Measurements from ENCODE around the gene ECI1.
"Not testable (repeated sequence)": the region's sequence is repeated elsewhere in the genome, so short reads cannot be mapped to it uniquely, and the experiment has no call there.

The ECI1 gene

DNA sequence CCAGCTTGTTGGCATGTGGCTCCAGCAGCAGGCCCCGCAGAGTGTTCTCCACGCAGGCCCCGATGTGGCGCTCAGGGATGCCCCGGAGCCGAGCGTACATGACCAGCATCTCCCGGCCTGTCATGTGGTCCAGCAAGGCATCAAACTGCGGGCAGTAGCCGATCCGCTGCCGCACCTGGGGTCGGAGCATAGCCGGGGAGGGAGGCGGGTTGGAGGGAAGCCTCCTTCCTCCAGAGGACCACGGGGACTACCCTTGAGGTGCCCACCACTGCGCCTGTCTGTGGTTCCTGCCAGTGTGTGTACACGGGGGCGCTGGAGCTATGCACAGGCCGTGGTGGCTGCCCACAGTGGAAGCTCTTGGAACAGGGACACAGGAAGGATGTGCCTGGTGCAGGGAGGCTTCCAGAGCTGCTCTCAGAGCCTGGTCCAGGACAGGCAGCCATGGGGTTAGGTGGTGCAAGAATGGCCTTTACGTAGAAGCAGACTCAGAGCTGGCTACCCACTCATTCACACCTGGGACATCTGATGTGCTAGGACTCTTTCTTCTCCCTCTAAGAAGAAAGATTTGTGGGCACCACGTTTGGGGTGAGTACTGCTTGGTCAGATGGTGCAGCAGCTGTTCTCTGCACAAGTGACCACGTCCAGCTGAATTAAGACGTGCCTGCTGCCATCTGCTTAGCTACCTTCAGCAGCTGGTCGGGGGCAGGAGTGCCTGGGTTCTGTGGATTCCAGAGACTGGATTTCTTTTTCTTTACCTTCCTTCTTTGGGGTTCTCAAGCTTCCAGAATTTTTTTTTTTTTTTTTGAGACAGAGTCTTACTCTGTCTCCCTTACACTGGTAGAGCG lies 27.8 kb upstream of the ECI1 start:
- no peak for DNase-seq

DNA sequence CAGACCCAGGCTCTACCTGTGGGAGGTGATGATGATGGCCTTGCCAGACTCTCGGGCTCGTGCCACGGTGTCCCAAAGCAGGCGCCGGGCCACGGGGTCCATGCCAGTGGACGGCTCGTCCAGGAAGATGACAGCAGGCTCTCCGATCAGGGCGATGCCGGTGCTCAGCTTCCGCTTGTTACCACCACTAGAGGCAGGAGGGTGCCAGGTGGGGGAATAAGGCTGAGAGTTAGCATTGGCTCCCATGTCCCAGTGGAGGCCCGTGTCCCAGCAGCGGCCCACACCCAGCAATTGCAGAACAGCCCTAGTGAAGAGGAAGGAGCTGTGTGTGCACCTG lies 26.9 kb upstream of the ECI1 start:
- DNase-seq: no peak

DNA sequence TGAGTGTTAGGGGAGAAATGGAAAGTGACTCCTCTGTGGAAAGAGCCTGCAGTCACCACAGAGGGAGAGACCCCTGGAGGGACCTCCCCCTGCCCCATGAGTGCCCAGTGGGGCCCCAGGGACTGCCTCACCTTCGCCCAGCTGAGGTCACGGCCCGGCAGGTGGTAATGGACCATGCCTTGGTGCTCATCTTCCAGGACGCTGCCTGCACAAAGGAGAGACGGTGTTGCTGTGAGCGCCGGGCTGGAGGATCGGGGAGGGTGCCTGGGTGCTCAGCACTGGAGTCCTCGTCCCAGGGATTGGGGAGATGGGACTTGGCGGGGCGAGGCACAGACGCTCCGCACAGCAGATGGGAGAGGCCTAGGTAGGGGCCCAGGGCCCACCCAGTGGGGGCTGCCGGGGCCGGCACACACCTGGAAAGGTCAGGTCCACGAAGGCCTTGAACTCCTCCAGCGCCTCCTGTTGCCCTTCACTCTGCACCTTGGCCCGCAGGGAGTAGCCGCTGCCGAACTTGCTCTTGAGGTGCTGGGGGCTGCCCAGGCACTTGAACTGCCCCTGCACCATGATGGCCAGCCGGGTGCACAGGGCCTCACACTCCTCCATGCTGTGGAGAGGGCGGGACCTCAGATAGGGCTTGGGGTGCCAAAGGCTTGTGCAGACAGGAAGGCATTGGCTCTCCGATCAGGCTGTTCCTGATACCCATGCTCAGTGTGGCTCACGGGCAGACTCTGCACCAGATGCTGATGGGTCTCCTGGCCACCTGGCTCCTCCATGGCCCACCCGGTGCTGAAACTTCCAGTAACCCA lies 26.3 kb upstream of the ECI1 start:
- DNase-seq: no peak

DNA sequence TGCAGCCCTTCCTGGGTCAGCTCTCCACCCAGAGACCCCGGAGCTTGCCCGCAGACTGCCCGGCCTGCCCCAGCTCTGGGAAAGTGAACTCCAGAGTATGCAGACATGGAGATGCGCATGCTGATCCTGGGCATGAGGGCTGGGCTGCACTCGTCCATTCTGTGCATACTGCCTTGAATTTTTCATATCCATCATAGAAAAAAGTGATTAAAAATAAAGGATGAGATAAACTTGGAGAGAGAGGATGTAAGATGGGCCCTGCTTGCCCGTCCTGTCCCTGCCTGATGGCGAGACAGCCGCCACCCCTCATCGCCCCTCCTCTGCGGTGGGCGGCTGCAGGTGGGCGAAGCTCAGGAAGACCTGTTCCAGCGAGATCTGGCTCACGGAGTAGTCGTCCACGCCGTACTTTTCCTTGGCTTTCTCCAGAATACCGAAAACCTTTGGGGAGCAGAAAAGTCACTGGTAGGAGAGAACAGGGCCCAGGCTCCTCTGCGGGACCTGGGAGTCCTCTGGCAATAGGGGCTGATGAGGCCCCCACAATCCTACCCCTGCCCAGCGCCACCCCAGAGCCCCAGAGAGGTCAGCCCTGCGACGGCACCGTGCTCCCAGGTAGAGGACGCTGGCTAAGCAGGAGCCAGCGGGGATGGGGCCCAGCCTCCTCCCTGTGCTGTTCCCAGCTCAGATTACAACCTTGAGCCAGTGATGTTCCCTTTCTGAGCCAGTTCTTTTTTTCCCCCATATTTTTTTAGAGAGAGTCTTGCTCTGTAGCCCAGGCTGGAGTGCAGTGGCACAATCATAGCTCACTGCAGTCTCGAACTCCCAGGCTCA lies 25.2 kb upstream of the ECI1 start:
- DNase-seq: no peak

DNA sequence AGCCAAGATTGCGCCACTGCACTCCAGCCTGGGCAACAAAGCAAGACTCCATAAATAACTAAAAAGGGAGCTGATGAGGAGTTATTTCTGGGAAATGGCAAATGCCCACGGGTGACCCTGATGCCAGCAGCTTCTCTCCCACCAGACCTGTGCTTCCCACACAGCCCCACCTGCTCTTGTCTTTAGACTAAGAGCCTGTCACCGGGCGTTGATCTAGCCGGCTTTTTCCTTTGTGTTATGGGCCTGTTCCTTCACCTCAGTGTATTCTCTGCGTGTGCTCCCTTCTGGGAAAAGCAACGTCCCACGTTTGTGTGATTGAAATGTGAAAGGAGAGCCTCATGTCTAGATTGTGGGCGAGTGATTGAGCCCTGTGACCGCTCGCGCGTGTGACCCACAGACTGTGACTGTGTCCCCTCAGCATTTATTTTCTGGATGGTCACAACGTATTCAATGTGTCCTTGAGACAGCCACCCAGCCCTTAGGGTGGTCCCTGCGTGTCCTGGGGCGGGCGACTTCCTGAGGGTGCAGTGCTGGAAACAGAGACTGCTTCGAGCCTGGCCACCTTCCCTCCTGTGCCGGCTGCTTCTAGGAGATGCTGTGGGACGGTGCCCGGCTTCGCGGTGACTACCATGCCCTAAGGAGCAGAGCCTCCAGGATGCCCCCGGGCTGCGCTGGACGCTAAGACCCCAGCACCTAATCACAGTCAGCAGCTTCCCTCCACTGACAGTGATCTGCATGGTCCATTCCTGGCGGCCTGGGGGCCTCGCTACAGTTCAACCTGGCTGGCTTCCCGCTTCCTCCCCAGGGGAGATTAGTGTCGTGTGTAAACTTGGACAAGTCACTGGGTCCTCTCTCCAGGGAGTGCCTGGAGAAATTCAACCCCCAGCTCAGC lies 24.3 kb upstream of the ECI1 start:
- no peak for DNase-seq

DNA sequence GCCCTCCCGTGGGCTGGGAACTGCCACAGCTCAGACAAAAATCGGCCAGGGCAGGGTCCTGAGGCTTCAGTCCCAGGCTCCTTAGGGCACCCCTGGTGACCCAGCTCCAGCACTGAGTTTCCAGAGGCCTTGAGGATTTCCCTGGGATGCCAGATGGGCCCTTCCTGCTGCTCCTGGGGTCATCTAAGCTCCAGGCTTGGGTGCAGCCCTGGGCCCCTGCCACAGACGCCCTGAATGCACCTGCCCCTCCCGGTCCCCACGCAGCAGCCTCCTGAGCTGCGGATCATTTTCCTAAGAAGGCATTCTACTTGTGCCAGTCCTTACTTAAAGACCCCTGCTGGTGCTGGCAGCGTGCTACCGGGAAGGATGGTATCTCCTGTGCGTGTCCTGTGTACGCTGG lies 22.5 kb upstream of the ECI1 start:
- no peak for DNase-seq

DNA sequence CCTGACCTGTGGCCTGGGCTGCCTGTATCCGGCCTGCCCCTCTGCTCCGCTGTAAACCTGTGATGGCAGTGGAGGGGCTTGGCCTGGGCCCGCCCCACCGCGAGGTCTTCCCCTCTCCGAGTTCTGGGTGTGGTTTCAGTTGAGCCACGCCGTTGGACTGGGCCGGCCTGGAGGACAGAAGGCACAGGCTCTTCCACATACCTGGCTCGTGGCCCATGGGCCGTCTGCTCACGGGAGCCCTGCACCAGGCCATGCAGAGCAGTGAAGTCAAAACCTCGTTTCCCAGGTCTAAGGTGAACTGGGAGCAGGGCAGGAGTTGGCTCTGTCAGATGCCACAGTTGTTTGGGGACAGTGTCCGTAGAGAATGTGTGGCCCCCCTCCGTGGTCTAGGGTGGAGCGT lies 22.1 kb upstream of the ECI1 start:
- DNase-seq: no peak

DNA sequence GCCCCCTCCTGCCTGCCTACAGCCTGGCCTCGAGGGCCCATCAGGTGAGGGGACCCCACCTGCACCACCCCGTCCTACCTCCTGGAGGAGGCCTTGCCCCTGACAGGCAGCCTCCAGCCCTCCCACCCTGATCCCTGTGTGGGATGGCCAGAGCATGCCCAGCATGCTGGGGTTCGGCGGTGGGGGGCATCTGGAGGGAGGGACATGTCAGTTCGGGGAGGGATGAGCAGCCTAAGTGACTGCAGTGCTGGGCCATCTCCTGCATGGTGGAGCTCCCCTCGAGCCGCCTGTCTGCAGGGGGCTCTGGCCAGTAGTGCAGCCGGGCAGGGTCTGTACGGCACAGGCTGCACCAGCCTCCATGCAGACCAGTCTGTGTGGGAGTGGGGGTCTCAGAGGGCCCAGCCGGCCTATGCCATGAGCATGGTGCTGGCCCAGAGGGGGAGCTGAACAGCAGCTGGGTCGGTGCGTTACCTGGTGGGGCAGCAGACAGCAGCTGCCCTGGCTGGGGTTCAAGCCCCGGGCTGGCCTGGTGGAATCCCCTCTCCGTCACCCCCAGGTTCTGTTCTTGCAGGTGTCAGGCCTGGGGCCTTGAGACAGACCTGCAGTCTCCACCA lies 20.6 kb upstream of the ECI1 start:
- DNase-seq: no peak

DNA sequence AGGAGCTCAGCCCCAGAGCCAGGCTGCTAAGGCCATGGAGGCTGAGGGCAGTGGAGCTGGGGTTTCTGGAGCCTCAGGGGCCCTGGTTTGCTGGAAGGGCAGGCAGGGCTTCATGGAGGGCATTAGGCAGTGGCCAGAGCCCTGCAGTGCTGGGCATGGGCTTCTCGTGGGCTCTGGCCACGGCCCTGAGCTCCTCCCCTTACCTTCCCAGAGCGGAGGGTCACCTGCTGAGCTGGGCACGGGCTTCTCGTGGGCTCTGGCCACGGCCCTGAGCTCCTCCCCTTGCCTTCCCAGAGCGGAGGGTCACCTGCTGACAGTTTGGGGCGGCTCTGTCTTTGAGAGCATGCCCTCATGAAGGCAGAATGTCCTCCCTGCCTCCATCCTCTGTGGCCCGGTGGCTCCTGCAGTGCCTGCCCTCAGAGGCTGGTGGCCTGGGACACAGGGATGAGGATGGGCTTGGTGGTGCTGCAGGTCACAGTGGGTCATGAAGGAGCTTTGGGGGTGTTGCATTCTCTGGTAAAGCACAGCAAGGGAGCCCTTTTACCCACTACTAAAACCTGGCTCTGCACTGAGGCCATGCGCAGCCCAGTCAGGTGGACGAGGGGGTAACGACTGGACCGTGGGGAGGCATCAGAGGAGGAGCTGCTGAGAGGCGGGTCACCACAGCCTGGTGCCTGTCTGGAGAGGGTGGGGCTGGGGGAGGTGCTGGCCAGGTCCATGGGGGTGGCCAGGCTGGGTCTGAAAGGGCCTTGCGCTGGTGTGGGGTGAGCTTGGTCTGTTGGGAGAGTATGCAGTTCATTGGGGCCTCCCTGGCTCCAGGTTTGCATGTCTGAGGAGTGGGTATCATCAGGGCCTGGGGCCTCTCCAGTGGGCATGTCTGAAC lies 19.4 kb upstream of the ECI1 start:
- DNase-seq: no peak

DNA sequence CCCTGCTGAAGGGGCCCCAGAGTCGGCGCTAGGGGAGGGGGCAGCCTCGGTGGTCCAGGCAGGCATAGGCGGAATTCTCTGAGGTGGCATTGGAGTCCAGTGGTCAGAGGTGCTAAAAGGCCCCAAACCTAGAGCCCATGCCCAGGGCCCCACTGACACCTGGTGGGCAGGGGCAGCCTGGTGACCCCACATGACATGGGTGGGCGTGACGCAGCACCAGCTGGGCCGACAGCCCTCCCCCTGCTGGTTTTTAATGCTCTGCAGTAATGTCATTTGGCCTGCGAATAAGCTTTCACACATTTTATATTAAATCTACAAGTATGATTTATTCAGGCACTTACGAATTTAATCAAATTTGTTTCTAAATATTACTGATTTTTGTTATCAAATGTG lies 18.7 kb upstream of the ECI1 start:
- DNase-seq: no peak

DNA sequence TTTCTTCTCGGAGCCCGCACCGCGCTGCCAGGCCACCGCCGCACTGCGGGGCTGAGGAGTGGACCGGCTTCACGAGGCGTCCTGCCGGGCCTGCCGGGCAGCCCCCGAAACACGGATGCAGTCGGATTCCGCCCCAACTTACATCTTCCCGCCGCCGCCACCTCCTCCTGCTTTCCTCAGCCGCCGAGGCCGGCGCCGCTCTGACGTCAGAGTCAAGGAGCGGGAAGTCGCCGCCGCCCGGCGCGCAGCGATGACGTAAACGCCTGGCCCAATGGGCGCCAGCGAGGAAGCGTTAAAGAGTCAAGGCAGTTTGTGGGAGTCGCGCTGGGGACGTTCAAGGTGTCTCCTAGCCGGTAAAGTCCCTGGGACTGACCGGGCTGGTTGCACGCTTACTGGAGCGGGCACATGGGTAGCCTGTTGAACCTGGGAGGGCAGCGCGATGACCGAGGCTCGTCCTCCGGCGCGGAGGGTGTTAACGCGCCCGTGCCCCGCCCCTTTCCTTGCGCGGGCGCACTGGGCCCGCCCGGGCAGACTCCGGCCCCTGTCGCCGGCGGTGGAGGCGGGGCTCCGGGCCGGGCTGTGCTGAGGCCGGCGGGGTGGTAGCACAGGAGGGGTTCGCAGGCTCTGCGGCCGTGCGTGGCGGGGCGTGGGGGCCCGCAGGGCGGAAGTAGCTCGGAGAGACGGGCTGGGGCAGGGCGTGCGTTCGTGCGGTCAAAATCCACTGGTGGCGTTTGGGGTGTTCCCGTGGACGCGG lies 16.7 kb upstream of the ECI1 start, which contains the start of gene RNPS1:
TSS of gene RNPS1 (minus strand) at position 214 of the 754 bp plus-strand sequence. CDS start 3,483 bp downstream, outside the sequence.
- peak; percentile 99 for DNase-seq

DNA sequence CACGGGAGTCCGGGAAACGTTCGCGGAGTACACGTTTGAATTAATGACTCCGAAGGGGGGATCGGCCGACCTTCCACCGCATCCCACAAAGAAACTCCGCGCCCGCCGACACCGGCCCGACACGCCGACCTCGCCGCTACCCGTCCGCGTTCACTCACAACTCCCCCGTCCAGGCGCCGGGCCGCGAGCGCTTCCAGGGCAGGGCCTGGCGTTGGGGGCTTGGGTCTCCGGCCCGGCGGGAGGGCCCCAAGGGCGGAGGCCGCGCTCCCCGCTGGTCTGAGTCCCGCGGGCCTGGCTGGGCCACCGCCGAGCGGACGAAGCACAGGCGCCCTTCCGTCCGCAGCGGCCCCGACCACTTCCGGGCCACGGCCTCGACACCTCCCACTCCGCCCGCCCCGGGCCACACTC lies 16.1 kb upstream of the ECI1 start:
- DNase-seq: not testable (repeated sequence)

DNA sequence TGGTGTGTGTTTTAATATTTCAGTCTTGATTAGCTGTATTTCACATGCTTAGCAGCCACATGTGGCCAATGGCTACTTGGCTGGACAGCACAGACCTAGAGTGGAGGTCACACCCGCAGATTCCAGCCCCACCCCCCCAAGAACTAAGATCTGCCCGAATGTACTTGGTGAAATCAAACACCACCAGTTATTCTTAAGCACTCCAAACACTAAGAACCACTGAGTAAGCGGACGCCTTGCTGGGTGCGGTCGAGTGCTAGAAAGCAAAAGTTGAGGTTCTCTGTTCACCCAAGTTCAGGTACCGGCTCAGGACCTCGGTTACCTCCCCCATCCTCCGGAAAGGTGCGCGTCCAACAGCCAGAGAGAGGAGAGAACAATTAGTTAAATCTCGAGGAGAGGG lies 15.5 kb upstream of the ECI1 start:
- DNase-seq: peak; percentile 67

DNA sequence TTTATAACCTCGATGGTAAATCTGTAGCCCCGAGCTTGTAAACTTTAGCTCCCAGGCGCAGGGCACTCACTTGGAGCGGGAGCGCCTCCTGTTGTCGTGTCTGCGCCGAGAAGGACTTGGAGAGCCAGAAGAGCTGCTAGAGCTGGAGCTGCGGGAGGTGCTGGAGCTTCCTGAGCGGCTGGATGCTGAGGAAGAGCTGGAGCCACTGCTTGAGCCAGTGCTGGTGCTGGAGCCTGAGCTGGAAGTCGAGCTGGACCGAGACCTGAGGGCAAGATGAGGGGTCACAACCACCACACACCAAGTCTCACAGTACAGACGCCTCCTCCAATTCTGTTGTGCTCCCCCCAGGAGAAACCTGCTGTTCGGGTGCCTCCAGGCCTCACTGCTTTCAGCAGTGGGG lies 11.6 kb upstream of the ECI1 start:
- not testable (repeated sequence) for DNase-seq

DNA sequence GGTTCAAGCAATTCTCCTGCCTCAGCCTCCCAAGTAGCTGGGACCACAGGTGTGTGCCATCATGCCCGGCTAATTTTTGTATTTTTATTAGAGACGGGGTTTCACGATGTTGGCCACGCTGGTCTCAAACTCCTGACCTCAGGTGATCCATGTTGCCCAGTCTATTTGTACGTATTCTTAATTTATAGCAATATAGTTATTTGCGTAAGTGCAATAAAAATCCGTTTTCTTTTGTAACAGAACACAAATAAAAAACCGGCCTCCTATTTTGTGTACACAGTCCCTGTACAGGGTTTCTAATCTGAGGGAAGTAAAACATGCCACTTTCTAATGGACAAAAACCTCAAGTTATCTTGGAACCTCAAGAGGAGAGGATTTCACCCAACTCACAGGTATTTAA lies 8.9 kb upstream of the ECI1 start:
- no peak for DNase-seq

DNA sequence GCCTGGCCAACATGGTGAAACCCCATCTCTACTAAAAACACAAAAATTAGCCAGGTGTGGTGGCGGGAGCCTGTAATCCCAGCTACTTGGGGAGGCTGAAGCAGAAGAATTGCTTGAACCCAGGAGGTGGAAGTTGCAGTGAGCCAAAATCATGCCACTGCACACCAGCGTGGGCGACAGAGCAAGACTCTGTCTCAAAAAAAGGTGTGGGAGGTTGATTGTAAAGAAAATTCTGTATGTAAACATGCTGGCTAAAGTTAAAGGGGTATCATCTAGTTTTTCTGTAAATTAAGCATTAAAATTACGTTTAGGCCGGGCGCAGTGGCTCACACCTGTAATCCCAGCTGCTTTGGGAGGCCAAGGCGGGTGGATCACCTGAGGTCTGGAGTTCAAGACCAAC lies 7.1 kb upstream of the ECI1 start:
- DNase-seq: not testable (repeated sequence)

DNA sequence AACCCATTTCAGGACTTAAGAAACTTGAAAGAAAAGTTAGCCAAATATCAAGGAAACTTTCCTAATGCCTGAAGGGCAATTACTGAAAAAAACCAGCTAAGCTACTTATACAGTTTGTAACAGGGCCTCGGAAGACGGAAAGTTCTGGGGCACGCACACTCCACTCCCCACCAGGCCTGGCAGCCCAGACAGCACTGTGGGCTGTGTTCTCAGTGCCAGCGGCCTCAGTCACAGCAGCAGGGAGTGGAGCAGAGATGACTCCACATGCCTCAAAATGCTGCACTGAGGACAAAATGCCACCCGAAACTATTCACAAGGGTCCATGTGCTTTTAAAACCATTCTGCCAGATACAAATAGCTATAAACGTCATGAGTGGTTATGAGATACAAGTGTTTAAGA lies 6.3 kb upstream of the ECI1 start:
- no peak for DNase-seq

DNA sequence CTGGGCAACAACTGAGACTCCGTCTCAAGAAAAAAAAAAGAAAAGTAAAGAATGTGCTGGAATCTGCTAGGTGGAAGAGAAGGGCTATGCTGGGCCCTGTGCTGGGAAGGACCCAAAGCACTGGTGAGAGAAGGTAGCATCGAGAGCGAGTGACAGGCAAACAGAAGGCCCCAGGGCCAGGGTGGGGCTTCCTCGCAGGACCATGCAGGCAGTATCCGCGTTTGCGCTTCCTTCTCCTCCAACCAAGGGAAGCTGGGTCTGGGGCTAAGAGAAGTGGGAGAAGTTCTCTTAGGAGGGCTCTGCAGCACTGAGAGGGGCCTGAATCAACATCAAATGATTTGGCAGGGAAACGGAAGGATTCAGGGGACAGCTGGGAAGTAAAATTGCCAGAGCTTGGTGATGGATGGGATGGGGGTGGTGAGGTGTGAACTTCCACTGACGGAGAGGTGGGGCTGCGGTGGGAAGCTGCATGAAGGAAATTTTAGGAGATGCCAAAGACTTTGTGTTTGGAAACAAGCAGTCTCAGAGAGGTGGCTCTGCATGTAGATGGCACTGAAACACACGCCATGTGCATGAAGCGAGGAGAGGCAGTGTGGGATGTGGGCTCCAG lies 5.2 kb upstream of the ECI1 start:
- no peak for DNase-seq

DNA sequence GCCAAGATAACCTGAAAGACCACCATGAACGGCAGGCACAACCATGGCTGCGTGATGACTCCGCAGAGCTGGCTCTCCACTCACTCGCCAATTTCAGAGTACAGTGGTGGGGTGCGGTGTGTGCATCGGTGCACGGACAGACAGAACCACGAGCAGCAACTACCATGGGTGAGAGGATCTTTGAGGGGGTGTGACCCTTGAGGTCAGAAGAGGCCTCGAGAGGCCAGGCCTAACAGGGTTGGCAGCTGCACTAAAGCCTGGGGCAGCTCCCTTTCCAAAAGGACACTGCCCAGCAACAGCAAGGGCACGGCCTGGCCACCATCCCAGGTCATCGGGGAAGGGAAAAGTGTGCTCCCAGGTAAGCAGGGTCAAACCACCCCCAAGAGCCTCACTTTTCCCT lies 1.9 kb upstream of the ECI1 start:
- no peak for DNase-seq

DNA sequence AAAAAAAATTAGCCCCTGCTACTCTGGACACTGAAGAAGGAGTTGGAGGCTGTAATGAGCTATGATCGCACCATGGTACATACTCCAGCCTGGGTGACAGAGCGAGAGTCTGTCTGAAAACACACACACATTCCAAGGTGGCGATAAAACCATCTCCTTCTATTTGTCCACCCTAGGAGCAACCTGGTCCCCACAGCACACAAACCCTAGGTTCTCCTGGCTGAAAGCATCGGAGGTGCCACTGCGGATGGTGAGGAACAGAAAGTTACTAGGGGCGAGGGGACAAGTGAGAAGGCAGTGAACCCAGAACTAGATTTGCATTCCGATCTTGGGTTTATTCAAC lies 1.4 kb upstream of the ECI1 start:
- no peak for DNase-seq

Data from activated CD8-positive, alpha-beta memory T cell treated with anti-CD3 and anti-CD28 coated beads for 24 hours (primary cell).